Left renal pelvis (tissue), 4 donors: ENCODE measurements around the gene PLEKHA6. TPM values are rescaled to one million over a fixed set of nuclear protein-coding genes. Genes with fewer than 3 reads are reported as not detected.

ENCODE experiments used
- DNase-seq, 4 donors: peaks; one replicate each; pipeline ENCODE4 v3.0.0-alpha.2; 2013; ENCODE audit warnings: low read depth in 4 of 4, low spot score in 3 of 4
- polyA plus RNA-seq, 4 donors: library from polyadenylated mRNA; unstranded; fragments of 120-200 nt; gene quantifications; one replicate each; pipeline ENCODE4 v1.2.1, GENCODE V29; 2013; ENCODE audit not compliant: insufficient read length in 4 of 4

The PLEKHA6 gene
- polyA plus RNA-seq, 4 donors: 46.1 to 55.8 (median 46.5) TPM

GRCh38 chr1:204222006-204222763 lies 137.5 kb downstream of the PLEKHA6 start:
- DNase-seq: no peak

- no peak for DNase-seq
These were observed 138.5 kb downstream of the PLEKHA6 start for GRCh38 chr1:204221271-204221670.

GRCh38 chr1:204219971-204220616 lies 139.6 kb downstream of the PLEKHA6 start:
- no peak for DNase-seq

- no peak for DNase-seq
These were observed 141.2 kb downstream of the PLEKHA6 start for GRCh38 chr1:204218552-204218951.

- no peak for DNase-seq
These were observed 142.1 kb downstream of the PLEKHA6 start for GRCh38 chr1:204217648-204218000.

- DNase-seq: no peak
These were observed 142.7 kb downstream of the PLEKHA6 start for GRCh38 chr1:204216880-204217647.

- DNase-seq: no peak
These were observed 143.5 kb downstream of the PLEKHA6 start for GRCh38 chr1:204216236-204216635.

GRCh38 chr1:204213668-204214662 lies 145.8 kb downstream of the PLEKHA6 start, which contains the start of gene GOLT1A:
Gene GOLT1A, minus strand, starts transcription at chr1:204213988. Its CDS starts 82 bp downstream, at chr1:204213906.
- DNase-seq: peak; percentile 66 to 82 (median 69)

GRCh38 chr1:204212715-204213114 lies 147.0 kb downstream of the PLEKHA6 start:
- DNase-seq: no peak

- DNase-seq: no peak
These were observed 148.7 kb downstream of the PLEKHA6 start for GRCh38 chr1:204211046-204211445.

- DNase-seq: no peak
These were observed 152.6 kb downstream of the PLEKHA6 start for GRCh38 chr1:204207136-204207616.

- no peak for DNase-seq
These were observed 153.6 kb downstream of the PLEKHA6 start for GRCh38 chr1:204206121-204206520.

GRCh38 chr1:204205486-204205885 lies 154.2 kb downstream of the PLEKHA6 start:
- DNase-seq: no peak

- DNase-seq: no peak
These were observed 154.8 kb downstream of the PLEKHA6 start for GRCh38 chr1:204204944-204205343.

- DNase-seq: no peak
These were observed 156.4 kb downstream of the PLEKHA6 start for GRCh38 chr1:204203206-204203767.

- no peak for DNase-seq
These were observed 157.2 kb downstream of the PLEKHA6 start for GRCh38 chr1:204202481-204202880.

- DNase-seq: no peak
These were observed 158.2 kb downstream of the PLEKHA6 start for GRCh38 chr1:204201348-204202040.

GRCh38 chr1:204199579-204199978 lies 160.2 kb downstream of the PLEKHA6 start:
- DNase-seq: no peak
